GM04504 (cell line): Measurements from ENCODE around the gene SFXN5.
A peak's percentile ranks its signal among the peaks of the same experiment; 100 is the strongest.

Experiments
- DNase-seq: peaks from one replicate; pipeline ENCODE4 v3.0.0-alpha.2; 2012; ENCODE audit warnings: low read depth

SFXN5 gene

DNA sequence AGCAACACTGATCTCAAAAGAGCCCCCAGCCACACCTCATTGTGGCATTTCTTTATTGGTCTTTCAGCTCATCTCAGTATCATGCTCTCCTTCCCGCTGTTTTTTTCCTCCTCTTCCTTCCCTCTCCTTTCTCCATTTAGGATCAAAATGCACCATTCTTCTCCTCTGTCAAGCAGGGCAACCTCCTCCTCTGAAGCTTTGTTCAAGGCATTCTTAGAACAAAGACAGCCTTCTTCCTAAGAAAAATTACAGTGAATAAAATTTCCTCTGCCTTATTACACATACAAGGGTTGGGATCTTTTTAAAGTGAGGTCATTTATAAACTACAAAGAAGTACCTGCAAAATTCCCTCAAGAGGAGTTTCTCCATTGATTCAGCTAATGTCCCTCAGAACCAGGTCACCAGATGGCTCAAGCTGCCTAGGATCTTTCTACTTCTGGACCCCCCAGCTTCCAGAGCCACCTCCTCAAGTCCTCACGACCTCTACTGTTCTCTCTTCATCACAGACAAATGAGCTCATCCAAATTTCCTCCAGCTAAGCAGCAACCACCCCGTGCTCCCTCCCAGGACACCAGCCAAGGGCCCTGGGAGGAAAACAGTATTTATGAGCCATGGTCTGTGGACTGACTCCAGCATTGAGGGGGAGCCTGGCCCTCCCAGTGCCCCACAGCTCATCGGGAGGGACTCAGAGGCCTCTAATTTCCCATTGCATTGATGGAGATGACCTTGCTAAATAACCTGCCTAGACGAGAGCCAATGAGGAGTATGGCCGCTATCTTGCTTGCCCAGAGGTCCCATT, 18.0 kb downstream of the SFXN5 start:
- DNase-seq: peak; percentile 40

GRCh38 chr2:73050121-73050545, 21.4 kb downstream of the SFXN5 start:
- no peak for DNase-seq

DNA sequence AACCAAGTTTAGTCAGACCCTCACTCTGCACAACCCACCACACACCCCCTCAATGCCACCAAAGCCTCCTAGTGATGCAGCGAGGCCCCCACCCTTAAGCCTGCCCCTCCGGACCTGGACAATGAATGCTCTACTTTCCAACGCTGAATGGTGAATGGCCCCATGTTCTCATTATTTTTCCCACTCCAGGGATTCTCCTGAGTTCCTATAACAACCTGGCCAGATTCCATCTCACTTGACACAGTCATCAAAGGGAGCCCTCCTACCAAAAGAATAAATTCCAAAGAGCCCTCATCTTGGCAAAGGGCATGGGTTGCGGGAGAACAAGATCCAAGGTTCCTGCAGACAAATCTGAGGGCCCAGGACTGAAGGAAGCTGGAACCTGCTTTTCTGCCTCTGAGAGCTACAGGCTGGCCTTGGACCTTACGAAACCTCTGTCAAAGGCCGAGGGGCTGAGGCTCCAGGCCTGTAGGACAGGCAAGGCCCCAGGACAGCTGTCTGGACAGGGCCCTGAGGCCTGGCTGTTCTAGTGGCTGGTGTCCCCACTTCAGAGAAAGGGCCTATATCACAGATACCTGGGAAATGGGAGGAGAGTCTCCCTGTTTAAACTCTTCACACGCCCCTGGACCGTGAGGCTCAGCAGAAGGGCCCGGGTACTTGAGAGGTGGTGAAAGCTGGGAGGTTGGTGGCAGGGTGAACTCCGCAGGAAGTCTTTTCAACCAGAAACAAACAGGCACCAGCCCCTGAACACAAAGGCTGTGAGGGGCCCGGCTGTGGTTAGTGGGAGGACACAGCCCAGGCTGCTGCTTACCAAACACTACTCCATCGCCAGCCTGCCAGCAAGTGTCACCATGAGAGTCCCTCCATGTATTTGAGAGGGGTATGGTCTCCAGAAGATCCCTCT, 27.3 kb downstream of the SFXN5 start:
- DNase-seq: no peak

GRCh38 chr2:73043276-73043675, 28.2 kb downstream of the SFXN5 start:
- no peak for DNase-seq

DNA sequence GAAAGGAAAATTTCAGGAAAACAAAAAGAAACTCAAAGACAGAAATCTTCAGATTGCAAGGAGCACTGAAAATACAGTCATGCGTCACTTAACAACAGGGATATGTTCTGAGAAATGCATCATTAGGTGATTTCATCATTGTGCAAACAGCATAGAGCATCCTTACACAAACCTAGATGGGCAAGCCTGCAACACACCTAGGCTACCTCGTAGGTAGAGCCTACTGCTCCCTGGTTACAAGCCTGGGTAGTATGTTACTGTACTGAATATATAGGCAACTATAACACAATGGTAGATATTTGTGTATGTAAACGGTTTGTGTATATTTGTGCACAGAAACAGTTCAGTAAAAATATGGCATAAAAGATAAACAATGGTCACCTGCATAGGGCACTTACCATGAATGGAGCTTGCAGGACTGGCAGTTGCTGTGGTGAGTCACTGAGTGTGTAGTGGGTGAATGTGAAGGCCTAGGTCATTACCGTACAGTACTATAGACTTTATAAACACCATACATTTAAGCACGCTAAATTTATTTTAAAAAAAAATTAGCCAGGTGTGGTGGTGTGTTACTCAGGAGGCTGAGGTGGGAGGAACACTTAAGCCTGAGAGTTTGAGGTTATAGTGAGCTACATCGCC, 33.4 kb downstream of the SFXN5 start:
- DNase-seq: no peak

DNA sequence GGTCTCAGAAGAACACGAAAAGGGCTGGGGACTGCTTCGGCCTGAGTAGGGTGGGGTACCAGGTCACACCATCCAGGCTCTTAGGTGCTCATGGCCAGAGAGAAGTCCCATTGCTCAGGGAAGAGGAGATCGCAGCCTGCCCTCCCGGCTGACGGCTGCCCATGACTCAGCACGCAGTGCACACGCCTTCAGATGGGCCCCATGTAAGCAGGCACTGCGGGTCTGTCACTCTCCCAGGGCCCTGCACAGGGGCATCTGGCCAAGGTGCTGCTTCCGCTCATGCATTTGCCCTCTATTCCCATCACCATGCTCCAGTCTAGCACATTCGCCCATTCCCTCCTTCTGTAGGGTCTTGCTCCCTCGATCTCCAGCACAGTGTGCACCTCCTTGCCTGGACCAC, 34.7 kb downstream of the SFXN5 start:
- no peak for DNase-seq

- no peak for DNase-seq
Measured at GRCh38 chr2:73035899-73036711, 35.4 kb downstream of the SFXN5 start.

DNA sequence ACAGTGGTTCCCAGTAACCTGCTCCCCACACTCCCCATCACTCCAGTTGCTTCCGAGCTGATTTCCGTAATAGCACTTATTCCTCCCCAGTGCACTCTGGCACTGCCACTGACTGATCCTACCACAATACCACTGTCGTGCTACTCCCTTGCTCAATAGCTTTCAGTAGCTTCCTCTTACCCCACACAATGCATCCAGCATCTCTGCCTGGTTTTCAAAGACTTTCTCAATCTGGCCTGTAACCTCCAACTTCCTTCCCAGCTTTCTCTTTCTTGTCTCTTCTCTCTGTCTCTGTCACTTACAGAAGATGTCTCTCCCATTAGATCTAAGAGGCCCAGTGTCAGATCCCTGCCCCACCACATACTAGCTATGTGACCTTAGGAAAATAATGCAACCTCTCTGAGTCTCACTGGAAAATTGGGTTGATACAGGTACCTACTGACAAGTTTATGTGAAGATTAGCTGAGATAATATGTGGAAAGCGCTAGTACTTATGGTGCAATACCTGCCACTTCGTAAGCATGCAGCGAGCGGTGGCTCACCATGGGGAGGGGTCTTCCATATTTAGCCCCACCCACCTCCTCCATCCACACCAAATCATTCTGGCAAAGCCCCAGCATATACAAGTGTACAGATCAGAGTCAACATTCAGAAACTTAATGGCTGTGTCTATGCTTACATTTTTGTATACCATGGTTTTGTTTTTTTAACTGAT, 36.7 kb downstream of the SFXN5 start:
- DNase-seq: no peak

DNA sequence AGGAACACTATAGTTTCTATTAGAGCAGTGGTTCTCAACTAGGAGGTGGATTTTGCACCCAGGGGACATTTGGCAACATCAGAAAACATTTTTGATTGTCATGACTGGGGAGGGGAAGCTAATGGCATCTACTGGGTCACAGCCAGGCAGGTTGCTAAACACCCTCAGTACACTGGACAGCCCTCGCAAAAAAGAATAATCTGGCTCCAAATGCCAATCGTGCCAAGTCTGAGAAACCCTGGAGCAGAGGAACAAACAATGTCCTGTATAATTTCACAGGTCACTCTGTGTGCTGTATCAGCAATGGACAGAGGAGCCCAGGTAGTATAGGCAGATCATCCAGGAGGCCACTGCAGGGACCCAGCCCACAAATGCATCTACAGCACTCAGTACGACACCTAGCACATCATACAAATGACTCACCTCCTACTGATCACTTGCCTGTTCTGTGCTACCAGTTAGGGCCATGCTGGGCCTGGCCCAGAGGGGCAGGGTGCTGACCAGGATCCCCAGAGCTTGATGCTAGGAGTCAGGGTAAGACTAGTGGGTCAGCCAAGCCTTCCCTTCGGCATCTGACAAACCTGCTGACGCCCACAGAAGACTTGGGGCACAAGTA, 37.6 kb downstream of the SFXN5 start:
- DNase-seq: no peak

DNA sequence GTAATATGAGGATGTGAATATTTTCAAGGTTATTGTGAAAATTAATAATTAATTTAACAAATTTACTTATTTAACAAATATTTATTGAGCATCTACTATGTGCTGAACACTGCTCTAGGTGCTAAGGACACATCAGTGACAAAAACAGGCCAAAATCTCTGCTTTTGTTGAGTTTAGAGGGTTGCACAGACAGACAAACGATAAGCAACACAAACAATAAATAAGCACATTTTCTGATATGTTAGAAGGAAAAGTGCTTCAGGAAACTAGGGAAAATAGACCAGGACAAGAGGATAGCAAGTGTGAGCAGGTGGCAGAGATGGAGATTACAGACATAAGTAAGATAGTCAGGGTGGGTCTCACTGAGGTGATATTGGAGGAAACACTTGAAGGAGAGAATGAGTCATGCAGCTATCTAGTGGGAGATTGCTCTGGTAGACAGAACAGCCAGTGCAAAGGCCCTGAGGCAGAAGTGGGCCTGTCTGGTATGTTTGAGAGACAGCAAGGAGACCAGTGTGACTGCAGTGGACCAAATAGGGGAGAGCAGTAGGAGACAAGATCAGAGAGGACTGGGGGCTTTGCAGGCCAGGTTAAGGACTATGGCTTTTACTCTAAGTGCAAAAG, 38.3 kb downstream of the SFXN5 start:
- no peak for DNase-seq

DNA sequence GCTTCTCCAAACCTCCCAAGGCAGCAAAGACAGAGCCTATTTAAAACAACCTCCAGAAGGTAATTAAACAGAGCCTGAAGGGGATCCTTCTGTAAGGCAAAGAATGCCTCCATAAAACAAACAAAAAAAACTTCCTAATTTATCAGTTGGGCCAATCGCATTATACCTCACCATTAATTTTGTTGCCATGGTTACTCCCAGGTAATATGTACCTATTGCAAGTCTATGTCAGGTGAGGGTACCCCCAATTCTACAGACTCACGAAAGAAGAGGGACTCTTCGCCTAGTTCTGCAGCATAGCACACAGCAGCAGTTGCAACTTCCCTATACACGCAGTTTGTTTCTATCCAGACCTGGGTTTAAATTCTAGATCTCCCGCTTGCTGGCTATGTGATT, 38.8 kb downstream of the SFXN5 start:
- DNase-seq: no peak

DNA sequence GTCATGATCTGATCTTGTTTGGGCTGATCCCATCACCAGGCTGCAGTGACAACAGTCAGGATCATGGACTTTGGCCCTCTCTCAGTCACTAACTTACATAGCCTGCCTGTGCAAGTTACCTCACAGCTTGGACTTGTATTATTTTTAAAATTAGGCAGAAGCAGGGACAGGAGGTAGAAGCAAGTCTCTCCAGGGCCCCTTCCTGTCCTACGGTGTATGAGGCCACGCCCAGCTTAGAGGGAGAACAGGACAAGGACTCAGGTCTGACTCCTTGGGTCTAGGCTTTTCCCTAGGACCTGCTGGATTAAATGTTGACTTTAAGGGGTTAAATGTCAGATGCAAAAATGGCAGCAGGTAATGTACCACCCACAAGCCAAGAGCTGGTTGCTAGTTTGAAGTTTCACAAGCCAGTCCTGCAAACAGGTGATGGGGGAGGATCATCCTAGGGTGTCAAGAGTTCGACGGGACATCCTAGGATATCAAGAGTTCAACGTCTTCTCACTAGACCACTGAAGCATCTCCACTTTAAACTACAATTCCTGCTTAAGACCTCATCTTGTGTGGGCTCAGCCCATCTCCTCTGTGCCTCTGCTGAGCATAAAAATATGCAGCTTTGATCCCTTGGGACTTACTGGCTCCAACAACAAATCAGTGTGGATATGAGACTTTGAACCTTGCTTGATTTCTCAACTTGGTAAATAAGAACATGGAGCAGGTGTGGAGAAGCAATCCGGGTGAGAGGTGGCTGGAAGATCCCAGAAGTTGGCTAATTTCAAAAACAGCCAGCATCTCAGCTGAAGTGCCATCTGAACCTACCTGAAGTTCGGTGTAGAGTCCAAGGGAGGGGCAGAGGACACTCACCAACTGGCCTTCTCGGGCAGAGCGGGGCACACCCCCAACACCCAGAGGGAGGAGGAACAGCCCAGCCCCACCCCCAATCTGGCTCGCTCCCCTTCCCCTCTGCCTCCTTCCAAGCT, 39.5 kb downstream of the SFXN5 start:
- no peak for DNase-seq

GRCh38 chr2:73031095-73031678, 40.3 kb downstream of the SFXN5 start:
- DNase-seq: no peak

GRCh38 chr2:73028841-73029240, 42.7 kb downstream of the SFXN5 start:
- no peak for DNase-seq

- DNase-seq: no peak
Measured at GRCh38 chr2:73027340-73027739, 44.2 kb downstream of the SFXN5 start.

- DNase-seq: no peak
Measured at GRCh38 chr2:73023497-73023896, 48.0 kb downstream of the SFXN5 start.

DNA sequence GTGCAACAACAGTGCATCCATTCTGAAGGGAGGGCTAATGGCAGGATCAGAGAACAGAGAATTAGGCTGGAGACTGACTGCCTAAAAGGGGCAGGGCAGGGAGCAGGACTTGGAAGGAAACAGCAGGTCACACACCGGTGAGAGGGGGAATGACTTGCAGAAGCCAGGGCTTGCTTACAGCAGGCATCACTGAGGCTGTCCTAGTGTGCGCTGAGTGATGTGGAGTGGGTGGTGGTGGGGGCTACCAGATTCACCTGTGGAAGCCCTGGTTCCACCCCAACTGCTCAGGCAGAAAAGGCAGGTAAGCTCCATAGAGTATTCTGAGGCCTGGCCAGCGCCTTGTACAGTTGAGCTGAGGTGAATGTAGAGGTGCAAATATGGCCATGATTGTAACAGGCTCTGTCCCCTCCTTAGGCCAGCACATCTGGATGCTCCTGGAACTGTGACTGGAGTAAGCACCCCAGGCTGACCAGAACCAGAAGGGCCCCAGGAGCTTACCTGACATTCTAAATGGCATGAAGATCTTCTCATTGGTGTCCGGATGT, 49.4 kb downstream of the SFXN5 start:
- DNase-seq: no peak

DNA sequence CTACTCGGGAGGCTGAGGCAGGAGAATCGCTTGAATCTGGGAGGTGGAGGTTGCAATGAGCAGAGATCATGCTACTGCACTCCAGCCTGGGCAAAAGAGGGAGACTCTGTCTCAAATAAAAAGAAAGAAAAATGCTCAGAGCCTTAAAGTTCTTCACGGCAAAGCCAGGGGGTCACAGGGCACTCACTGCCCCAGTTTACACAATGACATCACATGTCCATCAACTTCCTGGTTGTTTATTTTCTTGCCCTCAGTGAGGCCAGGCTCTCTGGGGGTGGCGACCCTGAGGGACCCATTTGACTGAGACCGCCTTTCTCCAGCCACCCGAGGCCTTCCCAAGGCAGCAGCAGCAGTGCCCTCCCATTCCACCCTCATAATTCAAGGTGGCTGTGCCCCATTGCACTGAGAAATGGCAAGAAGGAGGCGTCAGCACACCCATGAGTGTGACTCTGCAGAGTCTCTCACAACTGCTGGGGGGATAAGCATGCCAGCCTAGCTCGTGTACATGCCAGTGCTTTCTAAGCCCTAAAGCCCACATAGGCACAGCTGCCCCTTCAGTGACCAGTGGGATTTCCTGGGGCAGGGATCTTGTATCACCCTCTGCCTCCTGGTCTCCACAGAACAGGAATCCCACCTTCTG, 50.0 kb downstream of the SFXN5 start:
- DNase-seq: no peak
